Mesenteric fat pad (tissue), 1 donor: Measurements from ENCODE around the gene SPOPL. TPM values are rescaled to one million over a fixed set of nuclear protein-coding genes. Genes with fewer than 3 reads are reported as not detected.

Experiments
- DNase-seq: peaks from one replicate; pipeline ENCODE4 v3.0.0-alpha.2; 2020; ENCODE audit warnings: low spot score
- total RNA-seq: library from RNA; stranded (reverse); fragmentation: NEBNext Ultra II Directional; extraction: Animal tissue kit (Norgen Biotek cat#: 25700); gene quantifications from one replicate; pipeline ENCODE4 v1.2.1, GENCODE V29; 2021
- donor health status: DM: yes; HTN: yes; CAD: no.

SPOPL gene
- total RNA-seq, 1 donor from 2014 or later = 19.9 TPM

- no peak for DNase-seq
Measured at GRCh38 chr2:138494265-138494966, 7.2 kb upstream of the SPOPL start.

- no peak for DNase-seq
Measured at GRCh38 chr2:138495384-138495783, 6.2 kb upstream of the SPOPL start.

- no peak for DNase-seq
Measured at GRCh38 chr2:138496096-138496651, 5.4 kb upstream of the SPOPL start.

GRCh38 chr2:138497294-138497693 is 4.3 kb upstream of the SPOPL start:
- no peak for DNase-seq

DNA sequence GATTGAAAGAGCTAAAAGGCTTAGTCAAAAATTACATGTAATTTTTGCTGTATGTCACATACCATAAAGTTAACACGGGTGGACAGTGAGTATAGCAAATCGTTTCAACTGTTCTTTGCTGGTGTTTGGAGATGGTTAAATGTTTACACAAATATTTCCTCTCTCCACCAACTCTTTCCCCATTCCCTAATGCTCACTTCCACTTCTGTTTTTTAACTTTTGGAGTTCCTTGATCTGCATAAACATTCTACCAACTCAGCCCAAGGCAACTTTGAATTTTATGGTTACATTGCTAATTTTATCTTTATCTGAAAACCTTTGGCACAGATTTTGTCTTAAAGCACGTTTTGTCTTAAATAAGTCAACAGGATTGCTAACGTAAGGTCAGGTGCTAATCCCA is 1.9 kb upstream of the SPOPL start:
- DNase-seq = no peak

GRCh38 chr2:138500592-138501424 is 762 bp upstream of the SPOPL start:
- no peak for DNase-seq

DNA sequence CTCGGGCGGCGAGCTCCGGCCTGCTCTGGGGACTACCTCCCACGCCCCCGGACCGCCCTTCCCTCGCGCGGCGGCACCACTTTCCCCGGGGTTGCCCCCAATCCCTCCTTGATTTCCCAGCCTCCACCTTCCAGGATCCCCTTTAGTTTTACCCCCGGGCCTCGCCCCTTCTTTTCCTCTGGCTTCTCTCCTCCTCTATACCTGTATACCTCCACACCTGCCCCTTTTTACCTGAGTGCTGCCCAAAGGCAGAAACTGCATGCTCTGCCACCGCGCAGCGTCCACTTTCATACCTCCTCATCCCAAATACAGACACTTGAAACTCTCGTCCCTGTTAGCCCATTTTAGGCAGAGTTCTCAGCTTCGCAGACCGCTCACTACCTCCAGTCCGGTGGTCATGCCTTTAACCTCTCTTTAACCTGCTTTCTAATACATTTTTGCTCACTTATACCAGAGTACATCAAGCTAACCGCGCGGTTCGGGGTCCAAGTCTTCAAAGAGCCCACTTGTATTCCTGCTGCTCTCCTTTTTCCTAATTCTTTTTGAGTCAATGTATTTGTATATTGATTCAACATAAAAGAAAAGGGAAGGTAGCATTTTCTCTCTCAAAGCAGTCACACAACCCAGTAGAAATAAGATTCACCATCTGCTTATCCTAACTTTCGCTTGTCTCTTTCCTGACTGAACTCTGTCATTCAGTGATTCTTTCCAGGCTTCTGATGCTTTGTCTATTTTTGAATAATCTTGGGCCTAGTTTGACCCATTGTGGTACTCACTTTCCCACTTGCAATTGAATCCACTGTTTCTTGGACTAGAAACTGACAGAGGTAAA is 901 bp downstream of the SPOPL start:
- no peak for DNase-seq

DNA sequence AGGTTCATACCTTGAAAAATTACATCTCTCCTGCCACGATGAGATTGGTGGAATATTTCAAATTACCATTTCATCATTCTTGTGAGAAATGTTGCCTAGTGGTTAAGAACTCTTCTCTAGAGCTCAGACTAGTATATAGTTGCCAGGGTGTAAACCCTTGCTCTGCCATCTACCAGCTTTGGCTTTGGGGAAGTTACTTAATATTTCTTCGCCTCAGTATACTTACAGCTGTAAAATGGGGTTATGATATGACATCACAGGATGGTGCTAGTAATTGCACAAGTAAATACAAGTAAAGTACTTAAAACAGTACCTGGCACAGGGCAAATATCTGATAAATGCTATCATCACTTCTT is 1.5 kb downstream of the SPOPL start:
- DNase-seq = no peak

DNA sequence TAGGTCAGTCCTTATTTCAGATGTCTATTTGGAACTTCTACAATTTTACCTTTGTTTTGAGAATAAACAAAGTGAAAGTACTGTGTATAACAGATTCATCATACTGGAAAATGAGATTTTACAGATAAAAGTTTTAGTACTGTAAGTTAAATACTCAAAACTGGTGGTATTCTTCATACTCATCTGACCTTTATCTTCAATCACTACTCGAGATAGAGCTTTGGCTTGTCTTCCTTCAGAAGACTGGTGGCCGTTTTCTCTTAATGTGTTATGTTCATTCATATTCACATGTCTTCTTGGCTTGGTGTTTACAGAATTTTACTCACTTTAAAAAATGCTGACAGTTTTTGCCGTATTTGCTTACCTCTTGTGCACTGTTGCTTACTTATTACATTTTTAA is 2.1 kb downstream of the SPOPL start:
- DNase-seq = no peak

- no peak for DNase-seq
Measured at GRCh38 chr2:138504092-138504491, 2.5 kb downstream of the SPOPL start.

- DNase-seq = no peak
Measured at GRCh38 chr2:138504546-138505235, 3.1 kb downstream of the SPOPL start.

- no peak for DNase-seq
Measured at GRCh38 chr2:138507267-138507666, 5.7 kb downstream of the SPOPL start.

- no peak for DNase-seq
Measured at GRCh38 chr2:138510319-138510718, 8.7 kb downstream of the SPOPL start.

- DNase-seq = no peak
Measured at GRCh38 chr2:138512672-138513071, 11.1 kb downstream of the SPOPL start.

DNA sequence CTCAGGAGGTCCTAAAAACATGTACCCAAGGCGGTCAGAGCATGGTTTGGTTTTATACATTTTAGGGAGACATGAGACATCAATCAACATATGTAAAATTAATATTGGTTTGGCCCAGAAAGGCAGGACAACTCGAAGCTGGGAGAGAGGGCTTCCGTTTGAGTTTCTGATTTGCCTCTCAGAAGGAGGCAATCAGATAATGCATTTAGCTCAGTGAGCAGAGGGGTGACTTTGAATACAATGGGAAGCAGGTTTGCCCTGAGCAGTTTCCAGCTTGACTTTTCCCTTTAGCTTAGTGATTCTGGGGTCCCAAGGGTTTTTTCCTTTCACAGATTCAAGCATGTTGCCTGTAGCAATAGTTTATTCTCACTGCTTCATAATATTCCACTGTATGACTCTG is 12.6 kb downstream of the SPOPL start:
- no peak for DNase-seq

DNA sequence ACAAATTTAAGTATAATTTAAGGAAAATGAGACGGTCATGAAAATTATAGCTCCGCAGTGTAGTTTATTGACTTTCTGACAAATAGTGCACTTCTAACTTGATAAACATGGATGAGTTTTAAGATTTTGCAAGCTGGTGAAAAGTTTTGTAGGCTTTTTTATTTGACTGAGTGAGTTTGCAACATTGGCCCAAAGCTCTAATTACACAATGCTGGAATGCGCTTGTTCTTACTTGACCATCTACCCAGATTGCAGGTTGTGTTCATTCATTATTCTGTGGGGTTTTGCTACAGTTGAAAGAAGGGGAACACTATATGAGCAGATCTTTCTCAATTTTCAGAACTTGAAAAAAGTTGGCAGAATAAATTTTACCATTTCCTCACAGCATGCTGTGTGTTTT is 13.5 kb downstream of the SPOPL start:
- DNase-seq = no peak

DNA sequence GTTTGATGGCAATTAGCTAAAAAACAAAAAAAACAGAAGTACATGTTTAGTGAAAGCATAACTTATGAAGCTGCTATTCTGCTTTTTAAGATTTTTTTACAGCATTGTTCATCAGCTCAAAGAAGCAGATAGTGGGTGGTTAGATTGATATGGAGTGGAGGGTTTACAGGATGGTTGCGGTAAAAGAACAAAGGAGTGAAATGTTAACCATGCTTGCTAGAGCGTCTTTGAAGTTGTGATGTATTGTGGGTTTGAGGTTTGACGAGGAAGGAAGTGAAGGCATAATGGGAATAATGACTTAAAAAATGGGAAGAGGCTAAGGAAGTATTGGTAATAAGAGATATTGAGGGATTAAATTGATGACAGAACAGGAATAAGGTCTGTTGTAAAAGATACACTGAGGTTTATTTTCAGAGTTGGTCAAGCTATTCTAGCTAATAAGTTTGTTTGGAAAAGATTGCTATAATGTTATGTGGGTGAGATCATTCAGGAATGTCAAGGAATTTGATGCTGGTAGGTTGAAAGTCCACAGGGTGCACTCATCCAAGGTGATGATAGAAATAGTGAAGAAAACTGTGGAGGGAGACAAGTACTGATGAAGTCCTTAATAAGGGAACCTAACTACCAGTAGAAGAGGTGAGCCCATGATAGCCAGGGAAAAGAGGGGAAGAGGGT is 14.6 kb downstream of the SPOPL start:
- no peak for DNase-seq

DNA sequence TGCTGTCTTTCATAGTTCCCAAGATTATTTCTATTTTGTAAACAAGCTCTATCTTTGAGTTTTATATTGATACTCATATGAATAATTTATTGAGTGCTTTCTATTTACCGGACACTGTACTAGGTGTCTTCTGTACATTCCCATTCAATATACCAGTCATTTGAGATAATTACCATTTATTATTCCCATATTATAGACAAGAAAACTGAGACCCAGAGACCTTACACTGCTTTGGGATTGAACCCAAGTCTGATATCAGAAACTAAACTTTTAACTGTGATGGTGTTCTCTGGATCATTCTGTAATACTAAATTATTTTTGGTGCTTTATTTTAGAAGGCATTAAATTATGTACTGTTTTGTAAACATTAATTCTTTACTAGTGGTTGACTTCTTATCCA is 17.3 kb downstream of the SPOPL start:
- DNase-seq = no peak

GRCh38 chr2:138521821-138522220 is 20.3 kb downstream of the SPOPL start:
- DNase-seq = no peak

DNA sequence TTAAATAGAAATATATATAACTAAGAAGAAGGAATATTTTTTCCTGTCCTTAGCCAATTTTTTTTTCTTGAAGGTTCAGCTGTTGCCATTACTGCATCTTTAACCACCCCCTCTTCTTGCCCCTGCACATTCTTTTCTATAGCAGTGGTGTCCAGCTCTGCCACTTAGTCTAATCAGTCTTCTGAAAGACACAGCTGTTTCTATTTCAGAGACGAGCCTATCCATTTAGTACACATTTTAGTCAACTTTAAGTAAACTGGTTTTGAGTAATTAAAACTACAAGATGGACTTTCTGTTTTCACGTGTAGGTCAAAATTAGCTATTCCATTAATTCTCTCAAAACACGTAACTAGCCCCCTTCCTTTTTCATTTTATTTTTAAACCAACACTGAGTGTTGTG is 21.0 kb downstream of the SPOPL start:
- no peak for DNase-seq
